IPS-20b (cell line): ENCODE data around the gene FOXF1.

Experiments used
- H3K27ac ChIP-seq: one replicate; pipeline ENCODE4 v1.5.1; 2013; ENCODE audit warnings: low read length
- H3K27me3 ChIP-seq: 2 replicates; pipeline ENCODE4 v1.6.1; 2013; ENCODE audit warnings: mild to moderate bottlenecking, low read length, inconsistent platforms; ENCODE audit not compliant: insufficient read depth
- H3K36me3 ChIP-seq: 2 replicates; pipeline ENCODE4 v1.6.1; 2013; ENCODE audit warnings: low read depth, mild to moderate bottlenecking, inconsistent platforms, low read length, moderate library complexity; ENCODE audit not compliant: insufficient read depth
- H3K4me1 ChIP-seq: 2 replicates; pipeline ENCODE4 v1.6.1; 2013; ENCODE audit warnings: mild to moderate bottlenecking, control low read depth, inconsistent platforms, low read length, moderate library complexity; ENCODE audit not compliant: insufficient read depth
- H3K4me3 ChIP-seq: 2 replicates; pipeline ENCODE4 v1.5.1; 2013; ENCODE audit warnings: mild to moderate bottlenecking, low read length, inconsistent platforms
- H3K9ac ChIP-seq: 2 replicates; pipeline ENCODE4 v1.6.1; 2013; ENCODE audit warnings: low read depth, mild to moderate bottlenecking, inconsistent platforms, low read length, moderate library complexity
- H3K9me3 ChIP-seq: 2 replicates; pipeline ENCODE4 v1.6.1; 2013; ENCODE audit warnings: mild to moderate bottlenecking, low read depth, low read length, inconsistent platforms; ENCODE audit not compliant: insufficient read depth

FOXF1 gene

DNA sequence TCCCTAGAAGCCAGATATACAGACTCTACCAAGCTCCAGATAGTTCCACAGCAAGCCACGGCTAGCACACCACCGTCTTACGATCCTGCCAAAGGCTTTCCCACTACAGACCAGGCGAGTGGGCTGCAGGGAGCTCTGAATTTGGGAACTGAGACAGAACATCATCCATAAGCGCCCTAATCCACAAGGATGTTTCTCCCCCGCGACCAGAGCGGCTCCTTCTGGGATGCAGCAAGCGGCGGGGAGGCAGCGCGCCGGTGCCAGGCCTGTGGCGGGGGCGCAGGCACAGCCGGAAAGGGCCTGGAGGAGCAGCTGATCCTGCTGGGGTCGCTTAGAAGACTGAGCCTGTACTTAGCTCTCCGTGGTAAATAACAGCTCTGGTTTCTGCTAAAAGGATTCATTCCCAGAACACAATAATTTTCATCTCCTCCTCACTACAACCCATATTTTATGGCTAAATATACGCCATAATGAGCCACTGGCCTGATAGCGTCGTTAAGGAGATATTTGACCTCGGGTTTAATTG is 16.2 kb upstream of the FOXF1 start:
- Histone ChIP-seq H3K4me1 (peaks cover 3% of the 10 kb centered on the region; the same call in 1 of the 2 replicates), H3K27me3 (peaks cover 100% of the 10 kb centered on the region), H3K9me3 (peaks cover 8% of the 10 kb centered on the region; the same call in 1 of the 2 replicates), H3K36me3 (no peaks in the 10 kb centered on the region), H3K27ac (no peak overlapping the region), H3K9ac (no peak overlapping the region), H3K4me3 (no peak overlapping the region)

DNA sequence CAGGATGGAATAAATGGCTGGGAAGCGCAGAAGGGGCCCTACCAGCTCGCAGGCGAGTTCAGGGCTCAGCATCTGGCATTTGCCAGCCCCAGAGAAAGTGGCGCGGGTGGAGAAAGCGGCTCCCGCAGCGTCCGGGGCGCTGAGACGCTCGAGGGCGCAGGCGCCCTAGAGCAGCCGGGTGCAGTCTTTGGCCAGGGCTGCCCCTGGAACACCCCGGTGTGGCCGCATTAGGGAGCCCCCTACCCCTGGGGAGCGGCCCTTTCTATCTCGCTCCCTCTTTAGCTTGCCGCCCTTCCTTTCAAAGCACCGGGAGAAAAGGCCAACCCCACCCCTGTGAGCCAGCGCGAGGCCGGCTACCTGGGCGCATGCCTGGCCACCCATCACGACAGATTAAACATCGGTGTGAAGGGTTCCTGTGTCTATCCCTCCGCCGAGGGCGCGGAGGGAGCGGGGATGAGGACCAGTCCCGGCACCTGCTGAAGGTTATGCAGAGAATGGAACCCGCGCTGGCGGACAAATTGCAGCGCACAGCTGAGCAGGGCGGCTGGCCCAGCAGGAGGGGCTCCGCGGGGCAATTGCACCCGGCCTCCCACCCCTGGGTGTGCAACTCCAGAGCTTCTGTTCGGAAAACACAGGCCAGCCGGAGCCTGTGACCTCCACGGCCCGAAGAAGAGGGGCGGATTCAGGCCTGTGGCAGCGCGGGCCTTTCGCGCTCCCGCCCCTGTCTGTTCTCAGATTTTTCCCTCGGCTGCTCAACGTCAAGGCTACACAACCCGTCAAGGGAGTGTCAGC is 15.6 kb upstream of the FOXF1 start:
- Histone ChIP-seq H3K4me3 (no peak overlapping the region), H3K4me1 (peaks cover 3% of the 10 kb centered on the region; the same call in 1 of the 2 replicates), H3K27ac (no peak overlapping the region), H3K9ac (no peak overlapping the region), H3K27me3 (peaks cover 100% of the 10 kb centered on the region), H3K36me3 (no peaks in the 10 kb centered on the region), H3K9me3 (peaks cover 8% of the 10 kb centered on the region; the same call in 1 of the 2 replicates)

DNA sequence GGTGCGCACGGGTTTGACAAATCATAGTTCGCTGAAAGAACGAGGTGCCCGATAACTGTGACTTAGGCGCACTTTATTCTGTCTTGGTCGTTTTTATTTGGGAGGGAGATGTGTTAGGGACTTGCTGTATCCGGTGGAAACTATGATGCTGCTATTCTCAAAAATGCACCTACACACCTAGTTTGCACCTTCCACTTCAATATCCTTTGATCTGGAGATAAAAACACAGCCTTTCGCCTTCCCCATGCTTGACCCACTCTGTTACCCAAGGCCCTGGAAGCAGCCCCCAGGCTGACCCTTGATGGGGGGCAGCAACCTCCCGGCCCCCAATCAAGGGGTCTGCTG is 15.0 kb upstream of the FOXF1 start:
- H3K4me1 ChIP-seq = peaks cover 5% of the 10 kb centered on the region
- no peak overlapping the region for H3K27ac ChIP-seq
- peaks cover 8% of the 10 kb centered on the region; the same call in 1 of the 2 replicates for H3K9me3 ChIP-seq
- H3K4me3 ChIP-seq = no peak overlapping the region
- peaks cover 100% of the 10 kb centered on the region for H3K27me3 ChIP-seq
- no peaks in the 10 kb centered on the region for H3K36me3 ChIP-seq
- H3K9ac ChIP-seq = no peak overlapping the region

DNA sequence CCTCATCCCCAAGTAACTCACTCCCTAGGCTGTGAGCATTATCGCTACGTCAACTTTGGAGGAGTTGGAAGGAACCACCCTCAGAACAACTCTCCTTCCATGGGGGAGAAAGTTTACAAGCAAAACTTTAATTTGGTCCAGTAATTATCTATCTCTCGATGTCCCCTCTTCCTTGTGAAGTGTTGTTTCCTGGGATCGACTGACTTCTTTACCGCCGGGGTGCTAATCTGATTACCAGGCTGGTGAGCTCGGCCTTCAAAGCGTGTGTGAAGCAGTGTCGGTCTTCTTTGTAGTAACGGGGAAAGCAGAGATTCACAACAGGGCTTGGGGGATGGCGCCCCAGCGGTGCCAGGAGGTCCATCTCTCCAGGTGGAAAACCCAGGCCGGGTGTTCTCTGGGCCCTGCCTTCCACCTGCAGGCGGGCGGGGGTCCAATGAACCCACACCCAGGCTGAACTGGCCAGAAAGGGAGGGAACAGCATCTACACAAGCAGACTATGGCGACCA is 14.5 kb upstream of the FOXF1 start:
- Histone ChIP-seq H3K9ac (no peak overlapping the region), H3K4me1 (peaks cover 6% of the 10 kb centered on the region), H3K9me3 (peaks cover 8% of the 10 kb centered on the region; the same call in 1 of the 2 replicates), H3K27ac (no peak overlapping the region), H3K4me3 (no peak overlapping the region), H3K27me3 (peaks cover 100% of the 10 kb centered on the region), H3K36me3 (no peaks in the 10 kb centered on the region)

DNA sequence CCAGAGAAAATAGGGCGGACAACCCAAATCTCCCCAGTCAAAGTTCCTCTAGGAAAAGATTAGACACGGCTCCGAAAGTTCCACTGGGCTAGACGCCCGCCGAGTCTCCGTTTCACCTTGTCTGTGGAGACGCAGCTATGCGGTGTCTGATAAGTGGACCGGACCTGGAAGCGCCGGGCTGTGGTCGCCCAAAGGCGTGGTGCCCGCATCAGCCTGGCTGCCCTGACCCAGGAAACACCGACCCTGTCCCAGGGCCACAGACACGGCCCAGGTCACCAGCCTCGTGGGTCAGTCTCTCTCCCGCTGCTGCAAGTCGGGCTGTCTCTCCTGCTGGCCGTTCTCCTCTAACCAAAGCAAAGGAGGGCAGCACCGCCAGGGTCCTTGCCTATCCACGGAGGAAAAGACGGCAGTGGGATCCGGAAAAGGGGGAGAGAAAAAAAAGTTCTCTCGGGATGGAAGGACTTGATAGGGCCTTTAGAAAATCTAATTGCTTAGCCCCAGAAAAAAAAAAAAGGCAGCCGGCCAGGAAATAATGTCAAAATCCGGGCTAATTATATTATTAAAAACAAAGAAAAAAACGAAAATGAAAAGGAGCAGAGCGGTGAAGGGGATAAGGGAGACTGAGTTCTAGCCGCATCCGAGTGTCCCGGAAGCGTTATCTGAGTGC is 13.9 kb upstream of the FOXF1 start:
- Histone ChIP-seq H3K4me3 (no peak overlapping the region), H3K36me3 (no peaks in the 10 kb centered on the region), H3K27ac (no peak overlapping the region), H3K9ac (no peak overlapping the region), H3K4me1 (peaks cover 6% of the 10 kb centered on the region), H3K27me3 (peaks cover 100% of the 10 kb centered on the region), H3K9me3 (peaks cover 8% of the 10 kb centered on the region; the same call in 1 of the 2 replicates)

DNA sequence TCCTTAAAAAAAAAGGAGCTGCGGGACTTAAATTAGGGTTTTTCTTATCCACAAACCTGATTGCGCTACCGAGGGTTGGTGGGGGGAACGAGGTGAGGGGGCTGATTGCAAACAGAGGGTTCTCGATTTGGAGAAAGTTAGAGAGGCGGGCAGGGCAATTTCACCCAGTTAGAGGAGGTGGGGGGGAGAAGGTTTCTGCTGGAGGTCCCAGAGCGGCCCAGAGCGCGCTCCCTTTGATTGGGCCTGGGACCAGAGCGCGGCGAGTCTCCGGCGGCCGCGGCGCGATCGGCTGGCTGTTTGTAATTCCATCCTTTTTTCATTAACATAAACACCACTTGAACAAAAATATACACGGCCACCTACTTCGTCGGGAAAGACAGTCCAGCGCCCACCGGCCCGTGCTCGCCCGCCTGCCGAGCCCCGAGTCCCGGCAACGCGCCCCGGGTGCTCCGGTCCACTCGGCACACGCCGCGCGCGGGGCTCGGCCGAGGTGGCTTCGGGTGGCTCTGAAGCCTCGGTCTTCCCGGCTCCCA is 13.3 kb upstream of the FOXF1 start:
- peaks cover 8% of the 10 kb centered on the region; the same call in 1 of the 2 replicates for H3K9me3 ChIP-seq
- H3K4me1 ChIP-seq = peaks cover 6% of the 10 kb centered on the region
- H3K27me3 ChIP-seq = peaks cover 100% of the 10 kb centered on the region
- no peaks in the 10 kb centered on the region for H3K36me3 ChIP-seq
- no peak overlapping the region for H3K4me3 ChIP-seq
- no peak overlapping the region for H3K9ac ChIP-seq
- H3K27ac ChIP-seq = no peak overlapping the region

DNA sequence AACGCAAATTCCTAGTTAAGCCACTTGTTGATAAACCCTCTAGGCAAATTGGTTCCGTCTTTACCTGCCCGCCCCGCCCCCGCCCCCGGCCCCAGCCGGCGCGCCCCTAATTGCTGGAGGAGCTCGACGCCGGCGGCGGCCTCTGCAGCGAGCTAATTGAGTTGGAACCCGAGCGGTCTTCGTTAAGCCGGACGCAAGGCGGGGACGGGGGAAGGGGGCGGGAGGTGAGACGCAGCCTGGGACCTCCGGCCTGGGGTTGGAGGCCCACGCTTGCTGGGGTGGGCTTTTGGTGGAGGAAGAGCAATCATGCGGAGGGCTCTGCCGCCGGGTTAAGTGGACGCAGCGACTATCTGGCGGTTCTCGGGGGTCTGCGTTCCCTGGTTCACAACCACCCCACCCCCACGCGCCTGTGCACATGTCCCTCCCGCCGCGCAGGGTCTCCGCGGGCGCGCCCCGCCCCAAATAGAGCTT is 12.7 kb upstream of the FOXF1 start:
- H3K9ac ChIP-seq = no peak overlapping the region
- peaks cover 6% of the 10 kb centered on the region for H3K4me1 ChIP-seq
- peaks cover 100% of the 10 kb centered on the region for H3K27me3 ChIP-seq
- H3K27ac ChIP-seq = no peak overlapping the region
- peaks cover 8% of the 10 kb centered on the region; the same call in 1 of the 2 replicates for H3K9me3 ChIP-seq
- no peaks in the 10 kb centered on the region for H3K36me3 ChIP-seq
- no peak overlapping the region for H3K4me3 ChIP-seq

DNA sequence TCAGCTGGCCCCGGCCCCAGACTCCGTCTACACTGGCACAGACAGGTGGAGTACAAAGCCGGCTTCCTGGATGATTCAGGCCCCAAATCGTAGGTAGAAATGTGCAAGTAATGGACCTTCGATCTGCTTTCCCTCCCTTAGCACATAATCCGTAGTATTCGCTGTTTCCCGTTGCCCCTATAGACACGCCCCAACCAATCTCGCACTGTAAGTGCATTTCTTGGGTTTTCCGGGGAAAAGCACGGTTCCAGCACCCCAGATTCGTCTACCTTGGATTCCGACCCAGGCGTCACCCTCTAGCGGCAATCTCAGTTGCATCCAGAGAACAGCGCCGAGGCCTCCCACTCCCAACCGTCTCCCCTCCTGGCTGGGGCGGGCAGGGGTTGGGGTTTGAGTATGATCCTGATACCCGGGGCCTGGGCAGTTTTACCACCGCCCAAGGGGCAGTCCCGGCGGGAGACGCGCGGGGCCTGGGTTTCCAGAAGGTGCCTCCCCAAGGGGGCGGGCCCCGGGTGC is 12.1 kb upstream of the FOXF1 start:
- no peak overlapping the region for H3K4me3 ChIP-seq

DNA sequence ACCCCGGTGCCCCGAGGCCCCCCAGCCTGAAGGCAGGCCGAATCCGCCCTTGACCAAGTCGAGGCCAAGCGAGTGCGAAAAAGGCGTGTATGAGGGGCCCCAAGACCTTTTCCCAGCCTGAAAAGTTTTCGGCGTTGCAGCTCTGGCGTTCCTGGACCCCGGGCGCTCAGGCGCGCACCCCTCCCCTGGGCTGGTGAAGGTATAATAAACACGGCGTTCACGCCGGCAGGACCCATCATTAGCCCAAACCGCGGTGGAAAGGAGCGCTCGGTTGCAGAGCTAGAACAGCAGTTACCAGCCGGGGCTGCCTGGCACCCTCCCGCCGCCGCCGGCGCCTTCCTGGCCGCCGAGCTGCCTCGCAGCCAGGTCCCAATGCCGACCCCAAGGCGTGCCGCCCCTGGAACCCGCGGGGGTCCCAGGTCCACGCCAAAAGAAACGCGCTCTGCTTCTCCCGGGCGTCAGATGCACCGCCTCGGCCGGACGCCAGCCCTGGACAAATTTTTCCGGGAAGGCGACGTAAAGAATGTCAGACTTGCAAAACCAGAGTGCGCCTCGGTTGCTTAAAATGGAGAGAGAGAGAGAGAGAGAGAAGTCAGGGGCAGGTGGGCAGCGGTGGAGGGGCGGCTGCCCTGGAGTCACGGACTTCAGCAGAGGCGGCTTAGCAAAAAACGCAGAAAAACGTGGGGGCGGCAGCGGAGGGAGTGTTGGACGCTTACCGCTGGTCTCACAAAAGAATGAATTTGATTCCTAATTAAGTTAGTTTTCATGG is 11.5 kb upstream of the FOXF1 start:
- H3K9me3 ChIP-seq = peaks cover 15% of the 10 kb centered on the region; the same call in 1 of the 2 replicates
- no peaks in the 10 kb centered on the region for H3K36me3 ChIP-seq
- H3K9ac ChIP-seq = no peak overlapping the region
- H3K4me3 ChIP-seq = no peak overlapping the region
- H3K4me1 ChIP-seq = peaks cover 4% of the 10 kb centered on the region
- H3K27ac ChIP-seq = no peak overlapping the region
- H3K27me3 ChIP-seq = peaks cover 100% of the 10 kb centered on the region

More for the DNA sequence above, 12.1 kb upstream of the FOXF1 start:
- H3K4me1 ChIP-seq = peaks cover 6% of the 10 kb centered on the region
- no peak overlapping the region for H3K9ac ChIP-seq
- H3K36me3 ChIP-seq = no peaks in the 10 kb centered on the region
- peaks cover 100% of the 10 kb centered on the region for H3K27me3 ChIP-seq
- H3K27ac ChIP-seq = no peak overlapping the region
- H3K9me3 ChIP-seq = peaks cover 12% of the 10 kb centered on the region; the same call in 1 of the 2 replicates

DNA sequence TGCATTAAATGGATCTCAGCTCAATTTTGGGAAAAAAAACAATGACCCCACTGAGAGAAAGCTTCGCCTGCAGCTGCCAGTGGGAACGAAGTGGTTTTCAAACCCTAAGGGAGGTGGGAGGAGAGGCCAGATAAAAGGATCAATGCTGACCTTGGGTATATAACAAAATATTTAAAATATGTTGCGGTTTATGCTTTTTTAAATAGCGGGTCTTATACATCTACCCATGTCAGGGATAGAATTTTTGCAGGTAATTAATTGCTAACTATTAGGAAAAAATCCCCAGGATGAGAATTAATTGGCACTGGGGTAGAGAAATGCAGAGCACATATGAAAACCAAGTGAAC is 10.9 kb upstream of the FOXF1 start:
- H3K36me3 ChIP-seq = no peaks in the 10 kb centered on the region
- peaks cover 100% of the 10 kb centered on the region for H3K27me3 ChIP-seq
- H3K4me3 ChIP-seq = no peak overlapping the region
- H3K9ac ChIP-seq = no peak overlapping the region
- H3K9me3 ChIP-seq = peaks cover 13% of the 10 kb centered on the region; the same call in 1 of the 2 replicates
- H3K27ac ChIP-seq = no peak overlapping the region
- H3K4me1 ChIP-seq = peaks cover 3% of the 10 kb centered on the region; the same call in 1 of the 2 replicates
